ENCODE measurements around the gene ATXN10.
"Not testable (repeated sequence)": the region's sequence is repeated elsewhere in the genome, so short reads cannot be mapped to it uniquely, and the experiment has no call there.

ATXN10 gene

DNA sequence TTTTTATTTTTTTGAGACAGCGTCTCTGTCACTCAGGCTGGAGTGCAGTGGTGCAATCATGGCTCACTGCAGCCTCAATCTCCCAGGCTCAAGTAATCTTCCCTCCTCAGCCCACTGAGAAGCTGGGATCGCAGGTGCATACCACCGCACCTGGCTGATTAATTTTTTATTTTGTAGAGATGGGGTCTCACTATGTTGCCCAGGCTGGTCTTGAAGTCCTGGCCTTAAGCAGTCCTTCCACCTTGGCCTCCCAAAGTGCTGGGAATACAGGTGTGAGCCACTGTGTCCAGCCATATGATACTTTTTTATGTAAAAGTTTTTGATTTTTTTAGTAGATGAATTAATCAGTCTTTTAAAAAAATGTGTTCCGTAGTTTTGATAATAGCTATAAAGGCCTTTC lies 42.8 kb downstream of the ATXN10 start:
- not testable (repeated sequence) for DNase-seq

DNA sequence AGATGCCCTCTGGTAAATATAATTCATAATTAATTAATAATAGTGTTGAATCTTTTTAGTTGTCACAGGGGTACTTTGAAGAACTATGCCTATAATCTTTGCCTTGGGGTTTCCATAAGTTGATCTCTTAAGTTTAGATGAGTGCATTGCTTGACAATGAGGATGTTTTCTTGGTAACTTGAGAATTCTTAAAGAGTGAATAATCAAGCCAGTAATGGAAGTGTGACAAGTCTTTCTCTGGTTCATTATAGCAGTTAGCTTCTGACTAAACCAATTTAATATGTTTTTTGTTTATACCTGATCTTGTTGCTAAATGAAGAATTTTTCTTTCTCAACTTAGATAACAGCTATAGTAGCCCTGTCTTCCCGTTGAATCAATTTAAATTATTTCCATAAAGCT lies 46.2 kb downstream of the ATXN10 start:
- DNase-seq: no peak

DNA sequence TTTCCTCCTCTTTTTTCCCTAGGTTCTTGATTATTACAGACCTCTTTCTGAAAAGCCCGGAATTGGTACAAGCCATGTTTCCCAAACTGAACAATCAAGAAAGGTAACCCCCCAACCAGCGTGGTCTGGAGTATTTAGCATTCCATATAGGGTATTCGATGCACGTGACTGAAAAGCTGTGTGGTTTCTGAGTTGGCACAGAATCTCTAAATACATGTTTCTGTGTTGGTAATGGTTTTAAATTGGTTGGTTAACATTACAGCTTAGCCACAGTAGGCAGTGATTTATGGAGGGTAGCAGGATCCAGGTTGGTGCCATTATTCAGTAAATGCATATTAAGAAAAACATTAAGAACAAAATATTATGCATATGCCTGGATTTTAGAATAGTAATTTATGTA lies 46.8 kb downstream of the ATXN10 start:
- DNase-seq: no peak

DNA sequence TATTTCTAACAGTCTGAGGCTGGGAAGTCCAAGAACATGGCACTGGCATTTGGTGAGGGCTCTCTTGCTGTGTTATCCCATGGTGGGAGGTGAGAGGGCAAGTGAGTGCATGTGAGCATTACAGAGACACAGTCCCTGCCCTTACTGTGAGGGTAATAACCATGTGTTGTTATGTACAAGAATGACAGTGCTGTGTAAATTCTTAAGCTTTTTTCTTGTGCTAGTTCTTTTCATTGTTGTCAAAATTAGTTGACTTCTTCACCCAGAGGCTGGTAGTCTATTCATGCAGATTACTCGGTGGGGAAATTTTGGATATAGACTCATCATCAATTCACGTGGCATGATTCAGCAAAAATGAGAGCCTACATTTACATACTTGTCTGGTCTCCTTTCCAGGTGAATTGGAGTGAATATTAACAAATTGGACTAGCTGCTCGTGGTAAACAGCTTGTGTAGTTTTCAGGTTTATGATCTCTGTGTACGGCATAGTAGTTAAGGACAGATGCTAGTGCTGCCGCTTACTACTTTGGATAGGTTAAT lies 49.3 kb downstream of the ATXN10 start:
- DNase-seq: no peak

DNA sequence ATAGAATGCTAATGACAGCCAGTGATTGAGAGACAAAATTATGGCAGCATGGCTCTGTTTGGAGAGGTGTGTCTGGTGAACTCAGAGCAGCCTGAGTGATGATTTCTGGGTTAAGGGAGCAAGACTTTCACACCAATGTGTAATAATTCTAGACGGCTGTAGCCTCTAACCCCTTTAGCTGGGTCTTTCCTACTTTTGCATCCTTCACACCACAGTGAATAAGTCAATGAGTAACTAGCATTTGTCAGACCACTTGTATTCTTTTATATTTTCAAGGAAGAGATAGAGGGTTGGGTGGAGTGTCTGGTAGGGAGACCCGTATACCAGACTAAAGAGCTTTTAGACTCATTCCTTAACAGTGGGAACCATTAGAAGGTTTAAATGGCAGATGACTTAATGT lies 50.4 kb downstream of the ATXN10 start:
- DNase-seq: no peak

DNA sequence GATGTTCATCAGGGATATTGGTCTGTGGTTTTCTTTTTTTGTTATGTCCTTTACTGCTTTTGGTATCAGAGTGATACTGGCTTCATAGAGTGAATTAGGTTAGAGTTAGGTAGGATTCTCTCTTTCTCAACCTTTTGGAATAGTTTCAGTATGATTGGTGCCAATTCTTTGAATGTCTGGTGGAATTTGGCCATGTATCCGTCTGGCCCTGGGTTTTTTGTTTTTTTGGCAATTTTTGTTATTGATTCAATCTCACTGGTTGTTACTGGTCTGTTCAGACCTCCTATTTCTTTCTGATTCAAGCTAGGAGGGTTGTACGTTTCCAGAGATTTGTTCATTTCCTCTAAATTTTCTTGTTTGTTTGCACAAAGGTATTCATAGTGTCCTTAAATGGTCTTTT lies 54.4 kb downstream of the ATXN10 start:
- no peak for DNase-seq

DNA sequence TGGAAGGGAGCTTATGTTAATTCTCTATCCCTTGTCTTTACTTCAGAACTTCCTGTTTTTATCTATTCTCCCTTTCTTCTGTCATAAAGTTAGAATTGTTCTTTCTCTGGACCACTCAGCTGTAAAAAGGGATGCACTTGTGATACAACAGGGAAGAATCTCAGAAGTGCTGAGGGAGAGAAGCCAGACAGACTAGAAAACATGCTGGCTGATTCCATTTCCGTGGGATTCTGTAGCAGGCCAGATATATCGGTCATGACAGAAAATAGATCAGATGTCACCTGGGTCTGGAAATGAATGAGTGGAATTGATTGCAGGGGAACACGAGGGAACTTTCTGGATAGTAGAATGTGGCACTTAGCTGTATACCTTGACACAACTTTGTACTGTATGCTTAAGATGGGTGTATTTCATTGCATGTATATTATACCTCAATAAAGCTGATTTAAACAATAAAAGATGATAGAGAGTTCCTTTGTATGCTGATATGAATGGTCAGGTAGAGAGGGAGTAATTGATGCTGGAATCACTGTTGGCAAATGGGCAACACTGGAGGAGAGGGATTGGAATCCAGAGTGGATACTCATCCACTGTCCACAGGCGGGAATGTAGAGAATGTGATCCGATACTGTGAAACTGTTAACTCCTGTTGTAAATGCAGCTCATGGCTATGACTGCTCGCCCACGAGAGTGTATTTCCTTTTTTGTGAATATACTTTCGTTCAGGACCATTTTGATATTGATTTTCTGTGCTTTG lies 59.6 kb downstream of the ATXN10 start:
- no peak for DNase-seq

DNA sequence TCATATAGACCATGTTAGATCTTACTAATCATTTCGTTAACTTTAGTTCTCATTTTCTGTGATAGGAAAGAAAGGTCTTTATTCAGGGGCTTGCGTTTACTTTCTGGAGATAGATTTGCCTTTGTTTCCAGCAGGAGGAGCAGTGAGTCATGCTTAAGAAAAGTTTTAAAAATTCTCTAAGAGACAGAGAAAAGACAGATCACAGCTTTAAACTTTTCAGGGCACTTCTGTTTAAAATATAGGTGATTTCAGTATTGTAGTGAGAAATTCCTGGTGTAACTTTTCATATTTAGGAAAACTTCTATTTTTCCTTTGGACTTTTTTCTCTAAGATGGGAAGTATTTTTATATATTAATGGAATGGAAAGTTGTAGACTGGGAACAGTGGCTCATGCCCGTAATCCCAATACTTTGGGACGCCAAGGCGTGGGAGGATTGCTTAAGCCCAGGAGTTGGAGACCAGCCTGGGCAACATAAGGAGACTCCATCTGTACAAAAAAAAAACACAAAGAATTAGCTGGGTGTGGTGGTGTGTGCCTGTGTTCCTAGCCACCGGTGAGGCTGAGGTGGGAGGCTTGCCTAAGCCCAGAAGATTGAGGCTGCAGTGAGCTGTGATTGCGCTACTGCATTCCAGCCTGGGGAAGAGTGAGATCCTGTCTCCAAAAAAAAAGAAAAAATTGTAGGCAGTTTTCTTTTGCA lies 60.3 kb downstream of the ATXN10 start:
- no peak for DNase-seq

DNA sequence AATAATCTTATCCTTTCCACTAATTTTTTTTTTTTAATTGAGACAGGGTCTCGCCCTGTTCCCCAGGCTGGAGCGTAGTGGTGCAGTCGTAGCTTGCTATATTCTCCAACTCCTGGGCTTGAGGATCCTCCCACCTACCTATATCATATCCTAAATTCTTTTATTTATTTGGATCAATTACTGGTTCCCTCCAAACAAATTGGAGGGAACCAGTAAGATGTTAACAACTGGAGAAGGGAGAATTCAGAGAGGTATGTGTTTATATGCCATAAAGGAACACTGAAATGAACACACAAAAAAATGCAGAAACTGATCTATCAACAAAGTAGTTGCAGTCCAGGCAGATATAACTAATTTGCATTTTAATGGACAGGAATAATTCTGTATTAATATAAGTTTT lies 63.6 kb downstream of the ATXN10 start:
- DNase-seq: no peak

DNA sequence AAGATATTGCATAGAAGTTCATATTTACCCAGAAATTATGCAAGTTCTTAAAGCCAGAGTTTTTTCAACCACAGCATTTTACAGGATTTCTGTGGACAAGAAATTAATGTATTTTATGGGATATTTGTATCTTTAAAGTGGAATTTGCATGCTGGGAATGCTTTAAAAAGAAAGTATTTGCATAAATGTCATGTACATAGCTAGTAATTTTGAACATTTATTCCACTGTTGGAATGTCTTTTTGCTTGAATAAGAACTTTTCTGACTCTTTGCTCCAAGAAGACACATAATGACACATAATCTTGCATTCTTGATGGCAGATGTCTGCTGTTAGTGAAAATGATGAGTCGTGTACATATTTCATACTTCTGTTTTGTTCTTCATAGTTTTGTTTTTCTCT lies 66.6 kb downstream of the ATXN10 start:
- no peak for DNase-seq

DNA sequence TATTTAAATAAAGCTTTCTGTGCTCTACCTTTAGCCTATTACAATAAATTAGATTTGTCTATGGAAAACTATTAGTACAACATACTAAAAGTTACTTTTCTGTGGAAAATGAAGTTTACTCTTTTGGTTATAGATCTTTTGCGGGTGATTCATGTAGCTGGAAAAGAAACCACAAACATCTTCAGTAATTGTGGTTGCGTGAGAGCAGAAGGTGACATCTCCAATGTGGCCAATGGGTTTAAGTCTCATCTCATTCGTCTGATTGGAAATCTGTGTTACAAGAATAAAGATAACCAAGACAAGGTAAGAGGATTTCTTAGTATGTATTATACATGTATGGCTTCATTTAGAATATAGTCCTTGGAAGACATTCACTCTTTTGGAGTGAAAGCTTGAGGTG lies 68.6 kb downstream of the ATXN10 start:
- no peak for DNase-seq

DNA sequence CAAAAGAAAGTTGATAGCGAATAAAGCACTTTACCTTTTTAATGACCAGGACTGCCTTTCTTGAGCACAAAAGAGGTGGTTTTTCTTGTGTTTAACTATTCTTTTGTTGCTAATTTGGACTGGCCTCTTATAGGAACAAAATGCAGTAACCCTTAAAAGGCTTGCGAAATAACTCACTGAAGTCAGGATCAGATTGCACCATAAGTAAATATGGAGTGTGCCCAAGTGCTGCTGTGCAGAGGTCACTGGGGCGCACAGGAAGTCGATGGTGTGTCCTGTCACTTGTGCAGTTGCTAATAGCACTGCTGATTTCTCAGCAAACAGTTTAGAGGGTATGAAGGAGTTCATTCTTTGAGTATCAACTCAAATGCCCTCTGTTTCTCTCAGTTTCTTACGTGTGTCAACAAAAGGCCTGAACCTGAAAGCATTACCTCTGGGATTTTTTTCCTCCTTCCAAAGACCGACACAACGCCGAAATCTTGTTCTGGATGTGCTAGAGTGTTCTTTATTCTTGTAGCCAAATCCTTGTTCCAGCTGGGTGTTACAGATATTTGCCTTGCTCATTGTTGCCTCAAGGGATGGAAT lies 71.3 kb downstream of the ATXN10 start:
- no peak for DNase-seq

DNA sequence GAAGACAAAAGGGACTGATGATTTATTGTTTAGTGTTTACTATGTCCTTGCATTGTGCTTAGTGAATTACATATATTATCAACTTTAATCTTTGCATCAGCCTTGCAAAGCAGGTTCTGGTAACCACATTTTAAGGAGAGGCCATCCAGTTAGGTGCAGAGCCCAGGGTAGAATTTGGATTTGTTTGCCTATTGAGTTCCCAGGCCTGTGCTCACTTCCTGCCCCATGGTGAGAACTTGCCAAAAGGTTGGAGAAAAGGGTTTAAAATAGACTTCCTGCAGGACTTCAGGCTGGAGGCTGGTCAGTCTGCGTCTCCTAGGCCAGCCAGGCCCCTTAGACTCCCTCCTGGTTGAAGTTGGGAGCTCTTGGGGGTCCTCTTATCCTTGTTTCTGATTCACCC lies 72.1 kb downstream of the ATXN10 start:
- DNase-seq: no peak

DNA sequence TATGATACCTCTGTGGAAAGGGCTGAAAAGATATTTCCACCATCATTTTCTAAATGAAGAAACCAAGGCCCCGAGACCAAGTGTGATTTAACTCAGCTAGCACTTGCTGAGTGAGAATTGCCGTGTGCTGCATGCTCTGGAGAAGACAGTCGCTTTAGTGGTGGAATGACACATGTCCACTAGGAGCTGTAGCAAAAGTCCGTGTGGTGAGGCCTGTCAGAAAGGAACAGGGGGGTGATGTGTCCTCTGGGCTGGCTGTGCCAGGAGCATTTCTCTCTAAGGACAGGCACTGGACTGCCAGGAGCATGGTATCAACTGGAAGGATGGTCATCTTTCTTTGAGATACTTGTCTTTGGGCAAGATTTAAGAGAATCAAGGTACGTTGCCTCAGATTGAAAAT lies 72.8 kb downstream of the ATXN10 start:
- no peak for DNase-seq

DNA sequence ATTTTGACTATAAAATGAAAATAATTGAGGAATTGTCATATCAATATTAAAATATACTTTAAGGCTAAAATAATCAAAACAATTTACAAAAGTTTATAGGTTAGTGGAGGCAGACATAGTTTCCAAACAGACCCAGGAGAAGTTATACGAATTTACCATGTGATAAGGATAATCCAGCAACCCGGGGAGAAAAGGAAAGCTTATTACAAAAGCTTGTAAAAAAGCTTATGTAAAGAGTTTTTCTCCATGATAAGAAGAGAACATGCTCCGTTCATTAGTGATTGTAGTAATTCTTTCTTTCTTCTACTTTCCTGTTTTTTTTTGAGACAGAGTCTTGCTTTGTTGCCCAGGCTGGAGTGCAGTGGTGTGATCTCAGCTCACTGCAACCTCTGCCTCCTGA lies 79.0 kb downstream of the ATXN10 start:
- DNase-seq: no peak

DNA sequence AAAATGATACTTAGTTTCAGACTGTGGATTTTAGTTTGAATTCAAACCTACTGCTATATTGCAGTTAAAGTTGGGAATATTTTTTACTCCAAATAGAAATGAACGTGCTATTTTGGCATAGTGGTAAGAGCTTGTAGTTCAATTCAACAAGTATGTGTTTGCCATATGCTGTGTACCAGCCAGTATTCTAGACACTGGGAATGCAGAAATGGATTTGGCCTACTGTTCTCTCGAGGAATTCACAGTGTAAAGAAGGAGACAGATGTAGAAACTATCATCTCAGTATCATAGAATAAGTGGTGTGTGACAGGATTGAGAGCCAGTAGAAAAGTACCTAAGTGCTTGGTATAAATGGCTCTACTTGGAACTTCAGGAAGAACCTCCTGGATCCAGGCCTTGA lies 80.4 kb downstream of the ATXN10 start:
- no peak for DNase-seq

DNA sequence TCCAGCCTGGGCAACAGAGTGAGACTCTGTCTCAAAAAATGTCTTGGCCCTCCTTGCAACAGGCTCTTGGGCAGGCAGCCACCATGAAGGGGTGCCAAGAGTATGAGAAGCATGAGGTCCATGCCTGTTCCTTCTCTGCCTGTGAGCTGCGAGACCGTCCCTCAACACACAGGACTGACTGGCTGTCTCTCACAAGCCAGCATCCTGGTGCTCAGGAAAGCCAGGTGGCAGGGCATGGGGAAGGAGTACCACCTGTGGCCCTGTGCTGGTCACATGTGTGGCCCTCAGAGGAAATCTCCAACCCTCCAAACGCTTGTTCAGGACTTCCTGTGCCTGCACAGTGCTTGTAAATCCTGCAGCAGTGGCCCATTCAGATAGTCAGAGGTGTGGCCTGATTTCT lies 83.2 kb downstream of the ATXN10 start:
- no peak for DNase-seq

DNA sequence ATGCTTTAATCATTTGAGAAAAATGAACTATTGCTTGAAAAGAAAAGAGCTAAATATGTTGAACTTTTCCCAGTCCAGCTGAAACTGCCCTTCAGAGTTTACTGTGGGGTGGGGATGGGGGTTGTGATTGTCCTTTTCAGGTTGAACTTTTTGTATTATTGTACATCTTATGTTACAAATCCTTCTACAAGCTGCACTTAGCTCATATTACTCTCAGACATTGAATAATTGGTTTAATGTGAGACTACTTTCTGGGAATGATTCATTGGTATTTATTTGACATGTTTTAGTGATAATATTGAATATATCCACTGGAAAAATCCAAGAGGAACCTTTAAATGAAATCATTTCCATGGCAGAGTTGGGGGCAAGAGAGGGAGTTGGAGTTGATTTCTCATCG lies 84.9 kb downstream of the ATXN10 start:
- no peak for DNase-seq

DNA sequence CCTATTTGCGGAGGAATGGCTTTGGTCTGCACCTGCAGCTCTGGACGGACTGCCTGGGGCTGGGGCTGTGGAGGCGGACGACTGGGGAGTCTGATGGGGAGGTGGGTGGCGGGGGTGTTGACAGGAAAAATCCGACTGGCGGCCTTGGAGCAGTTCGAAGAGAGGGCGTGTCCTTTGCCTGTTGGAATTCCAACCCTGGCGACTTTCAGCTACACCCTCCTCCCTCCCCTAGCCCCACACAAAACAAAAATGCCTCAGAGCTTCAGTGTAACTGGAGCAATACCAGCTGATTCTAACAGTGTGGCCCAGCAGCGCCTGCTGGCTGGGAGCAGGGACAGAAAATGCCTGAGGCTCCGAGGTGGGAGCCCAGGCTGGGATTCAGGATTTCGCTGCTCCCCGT lies 85.4 kb downstream of the ATXN10 start:
- DNase-seq: no peak

DNA sequence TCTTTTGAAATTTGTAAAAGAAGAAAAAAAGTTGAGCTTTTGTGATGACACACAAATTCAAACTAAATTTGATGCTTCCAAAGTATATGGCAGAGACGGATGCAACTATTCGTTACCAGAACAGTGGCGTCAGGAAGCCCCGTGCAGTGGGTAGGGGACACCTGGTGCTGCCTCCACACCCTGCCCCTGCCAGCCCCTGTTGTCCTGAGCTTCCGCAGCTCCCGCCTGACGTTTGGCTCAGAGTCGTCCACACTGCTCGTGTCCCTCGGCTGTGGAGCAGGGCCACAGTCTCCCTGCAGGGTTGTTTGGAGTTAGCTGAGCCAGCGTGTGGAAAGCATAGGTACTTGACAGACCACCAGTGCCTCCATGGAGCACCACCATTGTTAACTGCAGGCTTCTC lies 86.3 kb downstream of the ATXN10 start:
- DNase-seq: no peak

DNA sequence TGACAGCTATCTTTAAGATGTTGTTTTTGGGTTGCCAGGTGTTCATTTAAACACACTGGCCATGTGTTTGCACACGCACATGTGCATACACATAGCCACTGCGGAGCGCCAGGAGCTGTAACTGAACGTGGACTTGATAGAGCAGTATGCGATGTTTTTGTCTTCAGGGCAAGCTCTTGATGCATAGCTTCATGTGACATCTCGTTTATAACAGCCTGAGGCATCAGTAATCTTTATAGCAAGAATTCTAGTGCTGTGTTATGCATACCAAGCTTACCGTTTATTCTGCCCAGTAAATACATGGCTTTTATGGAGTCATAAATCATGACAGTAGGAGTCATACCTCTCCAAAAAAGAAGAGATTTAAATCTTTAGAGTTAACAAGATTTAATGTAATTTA lies 87.0 kb downstream of the ATXN10 start:
- no peak for DNase-seq

DNA sequence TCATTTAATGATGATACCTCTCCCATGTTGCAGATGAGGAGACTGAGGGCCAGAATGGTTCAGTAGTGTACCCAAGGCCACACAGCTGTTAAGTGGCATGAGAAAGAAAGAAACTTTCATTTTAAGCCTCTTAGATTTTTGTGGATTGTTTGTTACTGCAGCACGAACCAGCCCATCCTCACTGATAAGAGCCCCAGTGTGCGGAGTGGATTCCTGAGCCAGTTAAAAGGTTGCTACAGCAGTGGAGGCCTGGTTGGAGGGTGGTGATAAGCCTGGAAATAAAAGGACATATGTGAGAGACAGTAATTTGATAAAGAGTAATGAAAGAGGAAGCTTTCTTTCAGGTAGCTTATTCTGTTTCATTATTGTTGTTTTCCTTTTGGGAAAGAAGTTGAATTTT lies 89.0 kb downstream of the ATXN10 start:
- DNase-seq: no peak

DNA sequence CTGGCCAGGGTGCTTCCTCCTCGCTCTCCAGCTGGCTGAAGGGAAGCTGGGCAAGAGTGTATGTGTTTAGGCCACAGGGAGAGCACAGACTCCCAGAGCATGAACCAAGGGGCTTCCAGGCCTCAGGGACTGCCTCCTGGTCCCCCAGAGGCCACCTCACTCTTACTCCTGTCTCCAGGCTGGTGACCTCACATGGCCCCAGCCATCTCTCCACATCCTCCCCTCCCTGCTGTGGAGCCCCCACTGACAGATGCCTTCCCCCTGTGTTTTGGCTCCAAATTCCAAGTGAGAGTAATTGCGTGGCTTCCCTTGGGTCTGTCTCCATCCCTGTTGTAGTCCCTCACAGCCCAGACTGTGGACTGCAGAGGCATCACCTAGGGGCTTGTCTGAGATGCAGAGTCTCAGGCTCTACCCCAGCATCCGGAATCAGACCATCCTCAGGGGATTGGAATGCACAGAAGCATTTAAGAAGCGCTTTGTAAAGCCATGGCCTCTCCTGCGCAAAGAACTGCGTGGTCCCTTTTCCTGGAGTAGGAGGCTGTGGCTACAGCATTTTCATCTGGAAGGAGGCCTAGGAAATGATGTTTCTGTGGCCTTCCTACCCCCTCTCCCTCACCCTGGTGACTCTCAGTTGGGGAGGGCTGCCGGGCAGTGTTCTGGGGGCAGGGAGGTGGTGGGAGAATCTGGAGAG lies 91.1 kb downstream of the ATXN10 start:
- no peak for DNase-seq

DNA sequence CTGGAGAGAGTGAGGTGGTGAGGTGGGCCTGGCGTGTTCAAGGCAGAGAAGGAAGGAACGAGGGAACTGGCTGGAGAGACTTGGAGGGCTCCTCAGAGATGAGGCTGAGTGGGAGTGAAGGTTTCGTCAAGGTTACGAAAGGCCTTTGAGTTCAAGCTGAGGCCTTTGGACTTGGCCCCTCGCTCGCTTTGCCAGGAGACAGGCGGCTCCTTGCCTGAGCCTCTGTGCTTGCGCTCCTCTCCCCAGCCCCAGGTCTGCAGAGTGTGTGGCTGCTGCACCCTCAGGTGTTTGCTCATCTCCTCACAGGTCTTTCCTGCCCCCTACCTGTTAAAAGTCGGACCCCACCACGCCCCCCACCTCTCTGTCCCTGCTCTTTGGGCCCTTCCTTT lies 91.6 kb downstream of the ATXN10 start:
- no peak for DNase-seq

Data from NCI-H446 treated with DMSO at 0.1 percent for 48 hours (cell line).